ENCODE results near the gene BNIP3.

DNA sequence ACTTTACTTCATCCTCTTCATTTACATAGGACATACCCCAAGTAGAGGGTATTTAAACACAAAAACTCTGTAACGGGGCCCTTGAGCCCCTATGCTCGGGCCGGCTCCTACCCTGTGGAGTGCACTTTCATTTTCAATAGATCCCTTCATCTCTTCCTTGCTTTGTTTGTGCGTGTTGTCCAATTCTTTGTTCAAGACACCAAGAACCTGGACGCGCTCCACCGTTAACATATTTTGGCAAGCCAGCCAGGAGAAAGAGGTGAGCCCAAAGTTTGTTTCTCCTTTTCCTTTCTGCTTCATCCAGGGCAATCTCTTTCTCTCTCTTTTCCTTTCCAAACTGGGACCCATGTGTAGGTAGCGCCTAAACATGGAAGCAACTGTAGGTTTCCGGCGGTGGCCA is 26.0 kb upstream of the BNIP3 start:
- no peak for TF ChIP-seq CTCF (conservative IDR thresholded peaks at IDR 0.05)
- TF ChIP-seq ZFX (IDR thresholded peaks at IDR 0.05) = no peak

Measured in C4-2B (cell line).